GM10847 (cell line): ENCODE measurements around the gene CD6.

ENCODE experiments used
- POLR2A ChIP-seq: IDR thresholded peaks from 2 replicates; pipeline ENCODE4 v1.6.1; 2011; ENCODE audit not compliant: insufficient read length; ENCODE audit errors: extremely low read depth

Gene CD6

DNA sequence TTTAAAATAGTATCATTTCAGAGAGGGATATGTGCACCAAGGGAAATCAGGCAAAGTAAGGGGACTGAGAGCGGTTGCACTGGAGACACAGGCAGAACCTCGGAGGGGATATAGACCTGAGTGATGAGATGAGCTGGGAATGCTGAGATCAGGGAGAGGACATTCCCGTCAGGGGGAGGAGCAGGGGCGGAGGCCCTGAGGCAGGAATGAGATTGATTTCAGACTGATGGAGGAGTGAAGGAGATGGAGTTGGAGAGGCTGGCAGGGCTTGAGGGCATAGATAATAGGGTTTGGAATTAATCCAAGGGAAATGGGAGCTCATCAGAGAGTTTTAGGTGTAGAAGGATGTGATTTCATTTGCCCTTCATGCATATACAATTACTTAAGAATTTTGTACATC, 13.2 kb downstream of the CD6 start:
- no peak for TF ChIP-seq POLR2A

DNA sequence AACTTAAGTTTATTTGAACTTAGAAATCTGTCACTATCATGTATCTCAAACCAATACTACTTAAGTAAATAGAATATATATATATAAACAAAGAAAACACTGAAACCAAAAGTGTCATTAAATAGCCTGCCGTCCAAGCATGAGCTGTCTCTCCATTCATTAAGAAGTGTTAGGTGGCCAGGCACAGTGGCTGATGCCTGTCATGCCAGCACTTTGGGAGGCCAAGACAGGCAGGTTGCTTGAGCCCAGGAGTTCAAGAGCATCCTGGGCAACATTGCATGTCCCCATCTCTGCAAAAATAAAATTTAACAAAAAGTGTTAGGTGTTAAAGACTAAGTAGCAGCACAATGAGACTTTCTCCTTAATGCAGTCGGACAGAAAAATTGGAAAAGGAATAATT, 14.0 kb downstream of the CD6 start:
- TF ChIP-seq POLR2A: no peak

DNA sequence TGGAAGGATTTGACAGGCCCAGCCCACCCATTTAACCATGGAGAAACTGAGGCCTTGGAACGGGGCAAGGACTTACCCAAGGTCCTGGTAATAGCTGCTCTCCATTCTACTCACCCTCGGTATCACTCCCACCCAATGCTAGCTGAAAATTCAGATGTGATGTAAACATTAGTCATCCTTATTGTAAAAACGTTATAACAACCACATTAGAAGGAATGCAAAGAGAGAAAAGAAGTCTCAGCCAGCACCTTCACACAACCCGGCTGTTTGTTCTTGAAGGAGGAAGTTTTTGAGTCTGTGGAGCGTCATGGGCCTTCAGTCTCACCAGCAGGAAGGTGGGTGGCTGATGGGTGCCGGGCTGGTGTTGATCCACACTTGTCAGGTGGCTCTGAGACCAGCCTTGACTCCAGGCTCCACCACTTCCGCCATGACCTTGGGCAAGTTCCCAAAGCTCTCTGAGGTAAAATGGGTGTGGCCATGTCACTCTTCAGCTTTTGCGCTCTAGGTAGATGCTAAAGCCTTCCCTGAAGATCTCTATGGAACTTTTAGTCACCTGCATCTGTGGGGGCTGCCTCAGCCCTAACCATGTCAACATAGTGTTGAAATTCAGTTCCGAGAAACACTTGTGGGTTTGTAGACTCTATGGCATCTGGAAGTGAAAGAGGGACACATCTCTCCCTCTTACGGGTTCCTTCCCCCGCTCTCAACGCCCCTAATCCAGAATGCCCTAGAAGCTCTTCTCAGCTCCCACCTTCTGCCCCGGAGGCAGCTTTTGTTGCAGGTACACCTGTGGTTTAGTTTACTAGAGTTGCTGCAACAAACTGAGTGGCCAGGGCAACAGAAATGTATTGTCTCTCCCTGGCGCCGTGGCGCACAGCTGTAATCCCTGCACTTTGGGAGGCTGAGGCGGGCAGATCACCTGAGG, 14.8 kb downstream of the CD6 start:
- no peak for TF ChIP-seq POLR2A

DNA sequence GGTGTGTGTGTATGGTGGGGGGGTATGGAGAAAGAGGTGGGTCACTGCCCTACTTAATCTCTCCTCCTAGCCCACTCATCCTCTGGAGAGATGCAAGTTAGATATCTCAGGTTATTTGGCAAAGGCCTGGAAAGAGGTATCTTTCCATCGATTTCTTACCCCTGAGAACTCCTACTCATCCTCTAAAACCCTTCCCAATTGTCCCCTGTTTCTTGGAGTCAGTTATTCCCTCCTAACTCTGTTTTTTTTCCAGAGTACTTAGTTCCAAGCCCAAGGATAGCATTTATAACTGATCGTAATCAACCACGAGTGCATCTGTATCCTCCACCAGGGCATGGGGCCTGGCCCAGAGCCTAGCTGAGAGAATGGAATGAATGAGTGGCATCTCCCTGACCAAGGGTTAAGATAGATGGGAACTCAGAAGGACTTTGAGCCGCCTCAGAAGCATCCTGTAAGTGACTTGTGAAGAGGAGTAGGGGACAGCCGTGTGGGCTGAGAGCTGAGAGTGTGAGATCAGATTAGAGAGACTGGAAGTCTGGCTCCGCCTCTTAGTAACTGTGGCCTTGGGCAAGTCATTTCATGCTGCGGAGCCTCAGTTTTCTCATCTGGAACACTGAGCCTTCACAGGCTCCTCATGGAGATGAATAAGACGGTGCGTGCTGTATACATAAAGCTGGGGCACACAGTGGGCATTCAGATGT, 16.2 kb downstream of the CD6 start:
- no peak for TF ChIP-seq POLR2A

DNA sequence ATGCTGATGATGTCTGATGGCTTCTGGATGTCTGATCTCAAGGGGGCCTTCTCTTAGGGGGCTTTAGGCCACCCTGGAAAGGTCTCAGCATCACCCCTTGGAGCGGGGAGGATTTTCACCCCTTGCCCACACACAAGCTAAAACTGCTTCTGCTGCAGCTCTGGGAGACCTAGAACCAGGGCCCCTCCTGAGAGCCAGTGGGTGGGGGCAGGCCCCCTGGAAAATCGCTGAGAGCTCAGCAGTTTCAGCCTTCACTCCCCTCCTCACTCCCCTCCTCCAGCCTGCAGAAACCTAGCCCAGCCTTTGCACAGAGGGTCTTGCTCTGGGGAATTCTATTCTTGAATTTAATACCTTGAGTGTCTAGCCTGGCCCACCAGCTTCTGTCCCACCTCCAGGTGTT, 17.2 kb downstream of the CD6 start:
- TF ChIP-seq POLR2A: no peak

DNA sequence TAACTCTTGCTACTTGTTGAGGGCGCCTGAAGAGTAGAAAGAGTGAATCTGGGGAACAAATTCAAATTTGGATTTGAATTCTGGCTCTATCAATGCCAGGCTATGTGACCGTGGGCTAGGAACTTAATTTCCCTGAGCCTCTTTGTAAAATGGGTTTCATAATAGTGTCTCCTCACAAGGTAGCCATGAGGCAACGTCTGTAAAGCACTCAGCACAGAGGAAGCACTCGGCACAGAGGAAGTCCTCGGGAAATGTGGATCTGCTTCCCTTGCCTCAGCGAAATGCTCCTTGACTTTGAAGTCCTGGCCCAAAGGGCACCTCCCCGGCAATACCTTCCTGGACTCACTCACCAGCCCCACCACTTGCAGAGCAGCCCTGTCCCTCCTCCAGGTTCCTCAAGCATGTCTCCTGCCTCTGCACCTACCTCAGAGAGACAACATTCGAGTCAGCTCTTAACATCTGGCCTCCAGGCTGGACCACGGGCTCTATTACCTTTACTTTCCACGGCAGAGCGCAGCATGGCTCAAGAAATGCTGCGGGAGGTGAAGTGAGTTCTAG, 17.7 kb downstream of the CD6 start:
- no peak for TF ChIP-seq POLR2A

DNA sequence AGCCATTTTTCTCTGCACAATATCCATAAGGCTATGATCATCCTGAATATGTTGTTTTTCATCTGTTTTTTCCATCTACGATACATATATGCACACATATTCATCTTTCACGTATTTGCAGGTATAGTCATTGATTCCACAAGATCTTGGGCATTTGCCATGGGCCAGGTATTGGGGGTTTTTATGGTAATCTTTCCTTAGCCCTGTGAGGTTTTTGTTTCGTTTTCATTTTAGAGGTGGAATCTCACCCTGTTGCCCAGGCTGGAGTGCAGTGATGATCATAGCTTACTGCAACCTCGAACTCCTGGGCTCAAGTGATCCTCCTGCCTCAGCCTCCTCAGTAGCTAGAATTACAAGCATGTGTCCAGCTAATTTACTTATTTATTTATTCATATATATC, 20.0 kb downstream of the CD6 start:
- no peak for TF ChIP-seq POLR2A

DNA sequence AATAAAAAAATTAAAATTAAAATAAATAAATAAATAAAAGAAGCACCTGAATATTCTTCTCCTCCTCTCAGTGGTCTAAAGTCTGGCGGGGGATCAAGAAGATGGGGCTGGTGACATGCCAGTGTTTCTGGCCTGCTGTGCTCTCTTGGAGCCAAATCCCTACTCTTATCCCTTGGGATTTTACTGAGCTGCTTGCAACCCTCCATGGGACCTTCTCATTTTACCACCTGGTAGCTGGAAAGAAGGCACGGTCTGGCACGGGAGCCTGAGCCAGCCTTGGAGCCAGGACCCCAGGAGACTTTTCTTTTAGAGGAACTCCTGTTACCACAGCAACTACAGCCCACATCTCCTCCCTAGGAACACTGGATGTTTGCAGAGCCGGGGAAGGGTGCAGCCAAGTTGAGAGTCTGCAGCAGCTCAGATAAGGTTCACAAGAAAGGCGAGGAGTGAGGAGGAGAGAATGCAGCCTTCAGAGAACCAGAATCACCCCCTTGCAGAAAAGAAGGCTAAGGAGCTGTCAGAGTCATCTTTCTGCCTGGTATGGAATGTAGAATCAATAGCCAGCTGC, 21.4 kb downstream of the CD6 start:
- TF ChIP-seq POLR2A: no peak

DNA sequence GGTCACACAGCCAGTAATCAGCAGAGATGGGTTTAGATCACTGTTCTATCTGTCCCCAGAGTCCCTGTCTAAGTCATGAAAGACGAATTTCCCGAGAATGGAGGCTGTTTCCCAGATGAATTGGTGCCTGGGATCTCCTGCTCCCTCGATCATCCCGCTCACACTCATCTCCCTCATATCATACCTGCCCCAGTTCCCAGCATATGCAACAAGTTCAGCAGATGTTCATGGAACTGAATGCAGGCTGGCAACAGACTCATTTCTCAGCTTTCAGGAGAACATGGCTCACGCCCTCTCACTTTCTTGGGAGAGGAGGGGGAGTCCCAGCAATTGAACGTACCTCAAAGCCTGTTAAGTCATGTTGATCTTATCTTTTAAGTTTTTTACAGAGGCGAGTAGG, 22.1 kb downstream of the CD6 start:
- TF ChIP-seq POLR2A: no peak

DNA sequence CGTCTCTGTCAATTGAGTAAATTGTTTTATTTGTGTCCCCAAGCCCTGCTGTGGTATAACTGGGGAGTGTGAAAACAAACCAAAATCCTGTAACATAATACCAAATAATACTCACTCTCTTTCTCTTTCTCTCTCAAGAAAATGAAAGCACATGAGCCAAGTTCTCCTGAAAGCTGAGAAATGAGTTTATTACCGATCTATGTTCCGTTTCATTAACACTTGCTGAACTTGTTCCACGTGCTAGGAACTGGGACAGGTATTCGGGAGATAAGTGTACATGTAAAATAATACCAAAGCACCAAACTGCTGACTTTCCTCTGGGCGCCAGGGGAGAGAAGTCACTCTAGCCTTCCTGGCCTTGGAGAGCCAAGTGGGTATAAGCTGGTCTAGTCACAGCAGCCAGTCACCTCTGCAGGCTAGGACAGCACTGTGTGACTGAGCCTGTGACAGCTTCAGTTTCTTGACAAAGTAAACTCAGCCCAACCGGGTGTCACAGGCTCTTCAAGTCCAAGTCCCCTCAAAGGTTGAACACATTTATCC, 23.1 kb downstream of the CD6 start:
- TF ChIP-seq POLR2A: no peak

DNA sequence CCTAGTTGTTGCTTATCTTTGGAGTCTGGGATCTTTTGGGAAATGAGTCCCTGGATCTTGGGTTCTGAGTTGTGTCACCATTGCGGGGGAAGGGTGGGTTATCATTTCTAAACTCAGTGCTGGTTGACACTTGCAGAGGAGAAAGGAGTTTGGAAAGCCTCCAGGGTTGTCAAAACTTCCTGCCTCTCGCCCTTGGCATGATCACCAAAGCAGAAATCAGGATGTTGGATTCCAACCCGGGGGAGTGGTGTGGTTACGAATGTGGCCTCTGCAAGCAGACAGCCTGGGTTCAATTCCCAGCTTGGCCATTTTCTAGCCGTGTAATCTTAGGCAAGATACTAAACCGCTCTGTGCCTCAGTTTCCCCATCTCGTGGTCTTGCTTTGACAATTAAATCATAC, 24.3 kb downstream of the CD6 start:
- no peak for TF ChIP-seq POLR2A

DNA sequence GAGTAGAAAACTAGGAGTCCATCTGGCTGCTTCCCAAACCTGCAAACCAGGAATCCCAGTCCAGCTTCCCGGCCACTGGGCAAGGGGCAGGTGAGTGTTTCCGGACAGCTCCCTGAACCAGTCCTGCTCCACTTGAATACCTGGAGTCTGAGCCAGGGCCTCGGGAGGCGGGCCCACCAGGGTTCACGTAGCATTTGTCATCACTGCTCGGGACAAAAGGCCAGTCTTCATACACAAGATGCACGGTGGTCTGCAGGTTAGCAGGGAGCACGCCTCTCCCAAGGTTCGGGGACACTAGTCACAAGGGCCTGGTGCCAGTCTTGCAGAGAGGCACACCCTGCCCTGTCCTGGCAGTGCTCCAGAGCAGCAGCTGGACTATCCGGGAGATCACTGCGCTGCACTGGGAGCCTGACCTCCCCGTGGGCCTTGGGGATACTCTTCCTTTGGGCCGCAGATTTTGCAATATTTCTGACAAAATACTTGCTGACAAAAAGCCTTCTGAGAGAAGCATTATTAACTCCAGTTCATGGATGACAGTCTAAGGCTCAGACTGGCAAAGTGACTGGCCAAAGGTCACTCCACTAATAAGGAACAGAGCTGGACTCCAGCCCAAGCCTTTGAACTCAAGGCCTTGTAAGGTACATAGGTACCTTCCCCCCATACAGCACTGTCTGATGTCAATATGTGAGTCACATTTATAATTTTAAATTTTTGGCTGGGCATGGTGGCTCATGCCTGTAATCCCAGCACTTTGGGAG, 25.1 kb downstream of the CD6 start:
- TF ChIP-seq POLR2A: no peak

DNA sequence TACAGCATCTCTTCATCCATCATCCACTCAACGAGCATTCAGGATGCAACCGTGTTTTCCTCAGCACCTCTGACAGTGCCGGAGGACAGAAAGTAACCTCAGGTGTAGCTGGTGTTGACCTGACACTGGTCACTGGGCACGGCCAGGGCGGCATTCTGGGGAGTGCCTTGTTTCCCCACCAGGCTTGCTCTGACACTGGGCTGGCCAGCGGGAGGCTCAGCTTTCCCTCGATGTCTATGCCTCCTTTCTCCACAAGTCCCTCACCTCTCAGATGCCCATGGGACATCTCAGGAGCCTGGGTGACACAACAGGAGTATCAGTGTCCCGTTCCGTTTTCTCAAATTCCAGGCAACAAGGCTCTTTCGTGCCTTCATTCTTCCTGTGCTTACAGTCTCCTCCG, 28.9 kb downstream of the CD6 start:
- no peak for TF ChIP-seq POLR2A

DNA sequence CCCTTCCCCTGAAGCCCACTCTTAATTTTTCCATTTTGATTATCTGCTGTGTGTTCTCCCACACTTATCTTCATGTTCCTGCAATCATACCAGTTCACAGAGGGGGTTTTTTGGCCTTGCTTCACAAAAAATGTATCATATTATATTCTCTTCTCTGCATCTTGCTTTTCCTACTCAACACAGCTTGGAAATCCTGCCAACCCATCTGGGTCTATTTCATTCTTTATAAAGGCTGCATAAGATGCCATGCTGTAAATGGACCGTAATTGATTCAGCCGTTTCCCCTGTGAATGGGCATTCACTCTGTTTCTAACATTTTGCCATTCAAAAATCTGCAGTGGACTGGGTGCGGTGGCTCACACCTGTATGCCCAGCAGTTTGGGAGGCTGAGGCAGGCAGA, 30.5 kb downstream of the CD6 start:
- no peak for TF ChIP-seq POLR2A

DNA sequence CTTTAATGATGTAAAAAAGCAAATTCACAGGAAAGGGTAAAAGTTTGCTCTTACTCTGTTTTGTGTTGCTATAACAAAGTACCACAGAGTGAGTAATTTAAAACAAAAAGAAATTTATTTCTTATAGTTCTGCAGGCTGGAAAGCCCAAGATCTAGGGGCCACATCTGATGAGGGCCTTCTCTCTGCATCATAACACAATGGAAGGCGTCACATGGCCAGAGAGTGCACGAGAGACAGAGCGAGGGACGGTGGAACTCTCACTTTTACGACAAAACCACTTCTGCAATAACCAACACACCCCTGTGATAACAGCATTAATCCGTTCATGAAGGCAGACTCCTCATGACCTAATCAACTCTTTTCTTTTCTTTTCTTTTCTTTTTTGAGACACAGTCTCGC, 31.1 kb downstream of the CD6 start:
- TF ChIP-seq POLR2A: no peak

DNA sequence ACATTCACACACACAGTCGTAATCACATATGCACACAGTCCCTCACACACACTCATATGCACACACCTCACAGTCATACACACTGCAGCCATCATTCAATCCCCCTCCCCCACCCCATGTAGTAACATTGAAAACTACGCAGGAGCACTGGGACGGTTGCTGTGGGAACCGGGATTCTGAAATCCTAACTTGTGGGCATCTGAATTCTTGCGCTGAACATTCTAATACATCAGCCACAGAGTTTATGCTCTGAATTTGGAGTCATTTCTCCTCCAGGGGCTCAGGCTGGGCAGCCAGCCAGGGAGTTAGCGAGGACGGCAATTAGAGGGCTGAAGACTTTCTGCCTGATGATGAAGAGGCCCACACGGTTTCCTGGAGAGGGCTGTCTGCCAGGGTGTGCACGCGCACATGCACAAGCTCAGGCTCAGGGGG, 32.7 kb downstream of the CD6 start:
- no peak for TF ChIP-seq POLR2A
